ENCODE measurements around the gene RHOJ.

Gene RHOJ

DNA sequence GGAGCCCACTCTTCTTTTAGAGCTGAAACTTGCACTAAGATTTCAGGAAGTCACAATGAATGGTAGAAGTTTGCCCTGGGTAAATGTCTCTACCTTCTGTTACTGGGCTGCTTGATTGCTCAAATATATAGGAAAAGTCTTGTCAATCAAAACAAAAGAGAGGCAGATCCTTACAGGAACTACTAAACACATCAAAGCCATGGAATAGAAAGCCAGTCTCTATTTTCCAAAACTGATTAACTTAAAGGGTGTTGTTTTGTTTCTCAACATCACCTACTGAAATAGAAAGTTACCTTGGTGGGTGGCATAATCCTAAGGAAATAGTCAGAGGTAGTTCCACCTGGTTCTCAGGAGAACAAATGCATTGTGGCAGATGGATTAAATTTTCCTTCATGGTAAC is 114.6 kb downstream of the RHOJ start, which contains the start of gene GPHB5:
TSS of gene GPHB5 (minus strand) at position 101 of the 400 bp plus-strand sequence. CDS start 1,086 bp downstream, outside the sequence.
- intact Hi-C loops (cut with micrococcal nuclease) = no loop called here
- Mint-ChIP-seq H3K27me3 (no peaks in the 10 kb centered on the region), H3K4me3 (no peak within 1 kb of the TSS), H3K36me3 (ENCODE audit: low read depth) (no peaks in the 10 kb centered on the region), H3K4me1 (ENCODE audit: low read depth) (no peaks in the 10 kb centered on the region), H3K27ac (no peak within 1 kb of the TSS), H3K9me3 (peaks cover 9% of the 10 kb centered on the region)

- H3K4me1 Mint-ChIP-seq (ENCODE audit: low read depth) = no peaks in the 10 kb centered on the region
- H3K4me3 Mint-ChIP-seq = no peak overlapping the region
- H3K27me3 Mint-ChIP-seq = no peaks in the 10 kb centered on the region
- no peaks in the 10 kb centered on the region for H3K36me3 Mint-ChIP-seq (ENCODE audit: low read depth)
- H3K27ac Mint-ChIP-seq = no peak overlapping the region
- no peaks in the 10 kb centered on the region for H3K9me3 Mint-ChIP-seq
- intact Hi-C loops (cut with micrococcal nuclease) = no loop called here
Measured at GRCh38 chr14:63322472-63322871, 118.2 kb downstream of the RHOJ start.

DNA sequence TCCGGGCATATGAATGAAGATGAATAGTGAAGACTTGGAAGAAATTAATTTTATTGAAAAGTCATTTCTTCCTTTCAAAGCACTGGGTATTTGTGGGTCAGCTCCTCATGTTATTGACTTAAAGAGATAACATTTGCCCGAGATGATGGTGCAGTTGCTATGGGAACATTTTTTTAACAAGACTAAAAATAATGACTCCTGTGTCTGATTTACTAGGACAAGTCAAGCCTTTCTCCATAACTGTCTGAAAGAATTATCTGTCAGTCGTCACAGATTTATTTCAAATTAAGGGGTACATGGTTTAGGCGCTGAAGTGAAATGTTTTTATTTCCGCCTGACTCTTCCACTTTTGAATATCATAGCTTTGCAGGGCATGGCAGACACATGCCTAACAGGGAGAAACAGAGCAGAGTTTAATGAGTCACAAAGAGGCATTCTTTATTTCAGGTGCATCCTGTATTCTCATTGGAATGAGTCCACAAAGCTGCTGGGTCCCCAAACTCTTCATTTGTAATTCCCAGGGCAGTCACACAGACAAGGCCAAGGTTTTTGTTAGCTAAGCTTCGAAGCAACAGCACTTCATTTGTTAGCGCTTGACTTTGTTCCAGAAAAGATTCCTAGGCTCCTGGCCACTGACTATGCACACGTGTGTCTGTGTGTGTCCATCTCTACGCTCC is 118.8 kb downstream of the RHOJ start:
- Mint-ChIP-seq H3K4me3 (no peak overlapping the region), H3K4me1 (ENCODE audit: low read depth) (no peaks in the 10 kb centered on the region), H3K9me3 (no peaks in the 10 kb centered on the region), H3K27me3 (no peaks in the 10 kb centered on the region), H3K27ac (no peak overlapping the region), H3K36me3 (ENCODE audit: low read depth) (no peaks in the 10 kb centered on the region)
- intact Hi-C loops (cut with micrococcal nuclease) = no loop called here

- peaks cover 11% of the 10 kb centered on the region for H3K9me3 Mint-ChIP-seq
- no peak overlapping the region for H3K4me3 Mint-ChIP-seq
- H3K27me3 Mint-ChIP-seq = no peaks in the 10 kb centered on the region
- H3K27ac Mint-ChIP-seq = no peak overlapping the region
- no peaks in the 10 kb centered on the region for H3K36me3 Mint-ChIP-seq (ENCODE audit: low read depth)
- H3K4me1 Mint-ChIP-seq (ENCODE audit: low read depth) = no peaks in the 10 kb centered on the region
- intact Hi-C loops (cut with micrococcal nuclease) = no loop called here
Measured at GRCh38 chr14:63326840-63327239, 122.6 kb downstream of the RHOJ start.

DNA sequence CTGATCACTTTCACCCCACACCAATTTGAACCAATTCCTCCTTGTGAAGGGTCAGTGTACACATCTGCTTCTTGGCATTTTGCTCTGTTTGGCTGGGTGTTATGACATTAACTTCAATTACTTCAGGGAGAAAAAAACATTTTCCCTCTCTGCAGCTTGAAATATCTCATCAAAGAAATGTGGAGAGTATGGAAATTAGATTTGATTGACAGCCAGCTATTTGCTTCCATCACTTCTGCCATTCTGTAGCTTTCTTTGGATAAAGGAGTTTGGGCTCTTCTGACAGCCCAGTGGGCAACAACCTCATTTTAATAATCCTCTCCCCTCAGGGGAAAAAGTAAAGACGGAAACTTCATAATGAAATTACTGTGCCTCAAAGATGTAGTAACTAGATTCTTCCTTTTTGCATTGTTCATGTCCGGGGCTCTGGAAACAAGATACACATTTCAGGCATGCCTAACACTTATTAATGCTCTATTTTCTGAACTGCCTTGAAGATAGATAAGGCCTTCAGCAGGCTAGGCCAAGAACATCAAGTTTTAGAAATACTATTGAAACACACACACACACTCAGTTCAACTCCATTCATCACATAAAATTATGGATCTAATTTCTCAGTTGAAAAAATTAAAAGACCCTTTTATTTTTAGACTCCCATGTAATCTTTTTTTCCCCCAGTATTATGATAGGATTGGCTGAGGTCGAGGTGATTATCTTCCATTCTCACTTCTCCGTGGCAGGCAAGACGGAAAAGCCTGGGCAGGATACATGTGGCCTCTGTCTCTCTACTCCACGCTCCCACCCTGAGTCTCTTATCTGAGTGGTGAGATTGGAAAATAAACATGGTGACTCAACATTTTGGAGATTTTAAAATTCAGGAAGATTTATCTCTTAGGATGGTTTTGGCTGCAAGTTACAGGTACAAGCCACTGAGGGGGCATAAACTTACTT is 124.8 kb downstream of the RHOJ start:
- Mint-ChIP-seq H3K36me3 (ENCODE audit: low read depth) (no peaks in the 10 kb centered on the region), H3K27ac (no peak overlapping the region), H3K4me1 (ENCODE audit: low read depth) (no peaks in the 10 kb centered on the region), H3K4me3 (no peak overlapping the region), H3K9me3 (peaks cover 15% of the 10 kb centered on the region), H3K27me3 (no peaks in the 10 kb centered on the region)
- intact Hi-C loops (cut with micrococcal nuclease) = no loop called here

DNA sequence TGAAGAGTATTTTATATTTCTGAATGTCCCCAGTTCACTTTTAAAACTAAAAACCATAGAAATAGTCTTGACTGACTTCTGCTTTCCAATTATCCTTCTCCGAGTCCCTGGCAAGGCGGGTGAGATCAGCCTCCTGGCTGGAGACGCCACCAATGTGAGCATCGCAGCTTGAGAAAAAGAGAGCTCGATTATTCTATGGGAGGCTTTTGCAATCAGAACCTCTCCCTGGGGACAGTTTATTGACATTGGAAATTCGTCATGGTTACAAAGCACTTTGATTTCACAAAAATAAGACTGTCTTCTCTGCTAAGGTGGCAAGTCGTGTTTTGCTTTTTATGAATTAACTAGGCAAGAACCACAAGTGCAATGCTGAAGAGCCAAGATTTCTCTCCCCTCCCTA is 138.1 kb downstream of the RHOJ start:
- Mint-ChIP-seq H3K9me3 (no peaks in the 10 kb centered on the region), H3K27me3 (no peaks in the 10 kb centered on the region), H3K36me3 (ENCODE audit: low read depth) (no peaks in the 10 kb centered on the region), H3K4me3 (no peak overlapping the region), H3K27ac (no peak overlapping the region), H3K4me1 (ENCODE audit: low read depth) (no peaks in the 10 kb centered on the region)
- intact Hi-C loops (cut with micrococcal nuclease) = no loop called here

Measured in dendritic cell treated with granulocyte-macrophage colony-stimulating factor and Interleukin-4, amounts not matched to agents 40 ng/mL and 50 ng/mL, for 4 days (primary cell).